ENCODE data around the gene STAT5B. TPM values are rescaled to one million over a fixed set of nuclear protein-coding genes. Genes with fewer than 3 reads are reported as not detected.

STAT5B gene
- total and polyA plus RNA-seq, 2 of the 13 experiments (the other 11 are each of a cell fraction or from before 2014, with no cell fraction given): 21.0 to 42.8 TPM

DNA sequence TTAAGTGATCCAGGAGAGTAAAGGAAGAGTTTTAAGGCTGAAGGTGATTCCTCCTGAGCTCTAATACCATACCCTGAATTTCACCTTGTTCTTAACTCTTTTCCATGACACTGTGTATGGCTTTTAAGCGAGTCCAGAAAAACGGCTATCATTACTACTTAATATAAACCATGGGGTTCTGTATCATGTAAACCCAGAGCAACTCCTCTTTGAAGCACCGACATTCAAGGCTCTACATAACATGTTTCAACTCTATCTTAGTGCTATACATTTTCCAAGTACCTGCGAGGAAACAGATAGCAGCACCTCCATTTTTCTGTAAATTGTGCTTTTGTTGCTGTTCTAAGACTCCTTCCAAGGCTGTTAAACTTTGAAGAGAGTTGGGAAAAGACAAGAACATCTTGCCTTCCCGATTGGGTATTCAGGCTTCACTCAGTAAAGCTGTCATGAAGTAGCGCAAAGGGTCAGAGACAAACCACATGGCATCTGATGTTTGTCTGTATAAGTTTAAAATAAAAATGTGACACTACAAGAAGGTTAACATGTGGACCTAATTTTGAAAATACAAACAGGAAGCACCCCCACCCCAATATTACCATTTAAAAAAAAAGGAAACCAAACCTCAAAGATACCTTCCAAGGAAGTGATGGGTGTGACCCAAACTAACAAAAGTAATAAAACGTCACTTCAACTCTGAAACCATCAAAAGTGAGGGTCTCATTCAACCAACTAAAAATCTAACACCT is 3.9 kb downstream of the STAT5B start:
- in situ Hi-C loops (cut with HindIII; ENCODE audit: extremely low pct_ligation_motif_present, low pct_unique_long_range_greater_than_20kb): no loop called here
- no peaks in the 10 kb centered on the region for H3K9me3 ChIP-seq (ENCODE audit: low read length)
- intact Hi-C loops (cut with micrococcal nuclease; ENCODE audit: unreplicated experiment): no loop called here
- H2AFZ ChIP-seq (ENCODE audit: low read length): no peak overlapping the region
- DNase-seq (ENCODE audit: low spot score) (no peak), FAIRE-seq (no peak), ATAC-seq (no peak)
- no peaks in the 10 kb centered on the region for H3K36me3 ChIP-seq (replicated peaks in 1 of 2; ENCODE audit: control insufficient read depth in 1 of 2, insufficient read depth in 2 of 2, low read length in 2 of 2)
- peaks cover 84% of the 10 kb centered on the region for H3K4me1 ChIP-seq (ENCODE audit: insufficient read depth, low read length)
- H3K79me2 ChIP-seq (ENCODE audit: insufficient read depth, low read length): peaks cover 74% of the 10 kb centered on the region
- ChIA-PET CTCF (ENCODE audit: low intra/inter-chr PET ratio, low total read pairs) (no interaction called here), POLR2A (no interaction called here)
- H3K27ac ChIP-seq (ENCODE audit: extremely low read length, insufficient read depth, low read length): no peak overlapping the region
- H3K4me2 ChIP-seq (ENCODE audit: low read depth, low read length): no peak overlapping the region
- no peak overlapping the region for H3K9ac ChIP-seq (ENCODE audit: insufficient read depth, low read depth, low read length)
- 83% methylated on average over 7 of the region's 7 CpGs for WGBS (ENCODE audit: low lambda C conversion rate)
- no peak overlapping the region for H3K4me3 ChIP-seq (replicated peaks in 1 of 3; ENCODE audit: insufficient read depth in 1 of 3, low read depth in 2 of 3, low read length in 3 of 3)
- no TSS peak for BruUV-seq (replicated peaks)
- H4K20me1 ChIP-seq (ENCODE audit: insufficient read depth, low read length): no peaks in the 10 kb centered on the region; the same call in 1 of the 2 replicates
- TF ChIP-seq ZIK1 (CRISPR knock-in tag; IDR thresholded peaks at IDR 0.05; ENCODE audit: borderline replicate concordance, low read depth): no peak
- TF ChIP-seq ZNF10 (CRISPR knock-in tag; IDR thresholded peaks at IDR 0.05; ENCODE audit: borderline replicate concordance, low read depth): no peak
- no peak for TF ChIP-seq ZNF619 (CRISPR knock-in tag; IDR thresholded peaks at IDR 0.05)
- no peak for TF ChIP-seq ZNF788 (CRISPR knock-in tag; IDR thresholded peaks at IDR 0.05; ENCODE audit: borderline replicate concordance)
- no peak for TF ChIP-seq NCOR1 (IDR thresholded peaks at IDR 0.05; ENCODE audit: borderline replicate concordance, low read length)
- TF ChIP-seq TAF15 (IDR thresholded peaks at IDR 0.05; ENCODE audit: low read depth, low read length, poor library complexity, severe bottlenecking): no peak
- H3K27me3 ChIP-seq (ENCODE audit: control insufficient read depth in 1 of 2, insufficient read depth in 2 of 2, low read length in 2 of 2): no peaks in the 10 kb centered on the region; a peak in 1 of 5 replicates

DNA sequence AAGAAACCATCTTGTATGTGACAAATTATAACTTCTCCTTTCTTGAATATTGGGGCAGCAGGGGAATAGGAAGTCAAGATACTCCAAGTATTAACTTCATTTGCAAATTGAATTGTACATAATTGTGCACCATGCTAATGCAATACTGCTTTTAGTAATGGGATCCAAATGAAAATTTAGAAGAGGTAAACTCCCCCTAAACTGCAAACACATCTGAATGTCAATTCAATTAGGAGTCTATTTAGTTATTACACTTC is 4.5 kb downstream of the STAT5B start:
- in situ Hi-C loops (cut with HindIII; ENCODE audit: extremely low pct_ligation_motif_present, low pct_unique_long_range_greater_than_20kb) (no loop called here), intact Hi-C loops (cut with micrococcal nuclease; ENCODE audit: unreplicated experiment) (no loop called here)
- Histone ChIP-seq H3K4me3 (replicated peaks in 1 of 3; ENCODE audit: insufficient read depth in 1 of 3, low read depth in 2 of 3, low read length in 3 of 3) (no peak overlapping the region), H3K79me2 (ENCODE audit: insufficient read depth, low read length) (peaks cover 79% of the 10 kb centered on the region), H3K27ac (ENCODE audit: extremely low read length, insufficient read depth, low read length) (no peak overlapping the region), H3K27me3 (ENCODE audit: control insufficient read depth in 1 of 2, insufficient read depth in 2 of 2, low read length in 2 of 2) (no peaks in the 10 kb centered on the region; a peak in 1 of 5 replicates), H4K20me1 (ENCODE audit: insufficient read depth, low read length) (no peaks in the 10 kb centered on the region; the same call in 1 of the 2 replicates), H3K4me2 (ENCODE audit: low read depth, low read length) (no peak overlapping the region), H3K4me1 (ENCODE audit: insufficient read depth, low read length) (peaks cover 84% of the 10 kb centered on the region), H3K9me3 (ENCODE audit: low read length) (no peaks in the 10 kb centered on the region), H3K36me3 (replicated peaks in 1 of 2; ENCODE audit: control insufficient read depth in 1 of 2, insufficient read depth in 2 of 2, low read length in 2 of 2) (no peaks in the 10 kb centered on the region), H3K9ac (ENCODE audit: insufficient read depth, low read depth, low read length) (no peak overlapping the region), H2AFZ (ENCODE audit: low read length) (no peak overlapping the region)
- no peak for FAIRE-seq
- ChIA-PET POLR2A (no interaction called here), CTCF (ENCODE audit: low intra/inter-chr PET ratio, low total read pairs) (no interaction called here)
- no peak for DNase-seq (ENCODE audit: low spot score)
- no peak for ATAC-seq
- BruUV-seq (replicated peaks): no TSS peak
- TF ChIP-seq, protein P1, sequence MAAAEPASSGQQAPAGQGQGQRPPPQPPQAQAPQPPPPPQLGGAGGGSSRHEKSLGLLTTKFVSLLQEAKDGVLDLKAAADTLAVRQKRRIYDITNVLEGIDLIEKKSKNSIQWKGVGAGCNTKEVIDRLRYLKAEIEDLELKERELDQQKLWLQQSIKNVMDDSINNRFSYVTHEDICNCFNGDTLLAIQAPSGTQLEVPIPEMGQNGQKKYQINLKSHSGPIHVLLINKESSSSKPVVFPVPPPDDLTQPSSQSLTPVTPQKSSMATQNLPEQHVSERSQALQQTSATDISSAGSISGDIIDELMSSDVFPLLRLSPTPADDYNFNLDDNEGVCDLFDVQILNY (CRISPR knock-in tag; conservative IDR thresholded peaks at IDR 0.05): no peak
- TF ChIP-seq ZNF224 (CRISPR knock-in tag; IDR thresholded peaks at IDR 0.05) (no peak), ZNF749 (CRISPR knock-in tag; IDR thresholded peaks at IDR 0.05; ENCODE audit: borderline replicate concordance) (no peak)
- TF ChIP-seq, protein P2, sequence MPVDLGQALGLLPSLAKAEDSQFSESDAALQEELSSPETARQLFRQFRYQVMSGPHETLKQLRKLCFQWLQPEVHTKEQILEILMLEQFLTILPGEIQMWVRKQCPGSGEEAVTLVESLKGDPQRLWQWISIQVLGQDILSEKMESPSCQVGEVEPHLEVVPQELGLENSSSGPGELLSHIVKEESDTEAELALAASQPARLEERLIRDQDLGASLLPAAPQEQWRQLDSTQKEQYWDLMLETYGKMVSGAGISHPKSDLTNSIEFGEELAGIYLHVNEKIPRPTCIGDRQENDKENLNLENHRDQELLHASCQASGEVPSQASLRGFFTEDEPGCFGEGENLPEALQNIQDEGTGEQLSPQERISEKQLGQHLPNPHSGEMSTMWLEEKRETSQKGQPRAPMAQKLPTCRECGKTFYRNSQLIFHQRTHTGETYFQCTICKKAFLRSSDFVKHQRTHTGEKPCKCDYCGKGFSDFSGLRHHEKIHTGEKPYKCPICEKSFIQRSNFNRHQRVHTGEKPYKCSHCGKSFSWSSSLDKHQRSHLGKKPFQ (CRISPR knock-in tag; IDR thresholded peaks at IDR 0.05; ENCODE audit: insufficient replicate concordance): no peak
